Keratinocyte (primary cell): Measurements from ENCODE around the gene PPP1R16B.

Experiments used
- EZH2 ChIP-seq: IDR thresholded peaks from one replicate; pipeline ENCODE4 v1.6.1; 2012; ENCODE audit warnings: inconsistent platforms, mild to moderate bottlenecking, low read length, moderate library complexity
- TF ChIP-seq, protein P1 (sequence below), 3 experiments: IDR thresholded peaks in 1 of 3; conservative IDR thresholded peaks in 1 of 3; optimal IDR thresholded peaks in 1 of 3; 2 replicates in 2 of 3; 3 replicates in 1 of 3; pipeline versions ENCODE3 to v1.5.1; 2011; ENCODE audit warnings: low read length in 3 of 3, mild to moderate bottlenecking in 3 of 3, moderate library complexity in 2 of 3, control low read depth in 1 of 3, inconsistent platforms in 1 of 3; ENCODE audit not compliant: insufficient read depth in 2 of 3; ENCODE audit errors: extremely low read depth in 1 of 3

DNA sequence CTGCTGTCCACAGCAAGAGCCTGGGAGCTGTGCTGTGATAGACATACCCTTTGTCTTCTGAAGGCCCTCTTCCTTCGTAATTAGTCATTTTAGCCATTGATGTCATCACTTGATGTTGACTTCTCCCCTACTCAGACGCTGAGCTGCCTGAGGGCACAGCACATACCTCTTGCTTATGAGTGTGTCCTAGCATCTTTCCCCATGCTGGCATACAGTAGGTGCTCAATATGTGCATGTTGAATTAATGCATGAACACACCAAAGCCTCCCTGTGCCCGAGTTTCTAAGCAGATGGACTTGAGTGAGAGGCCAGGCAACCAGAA, 85.0 kb downstream of the PPP1R16B start:
- TF ChIP-seq, protein P1, sequence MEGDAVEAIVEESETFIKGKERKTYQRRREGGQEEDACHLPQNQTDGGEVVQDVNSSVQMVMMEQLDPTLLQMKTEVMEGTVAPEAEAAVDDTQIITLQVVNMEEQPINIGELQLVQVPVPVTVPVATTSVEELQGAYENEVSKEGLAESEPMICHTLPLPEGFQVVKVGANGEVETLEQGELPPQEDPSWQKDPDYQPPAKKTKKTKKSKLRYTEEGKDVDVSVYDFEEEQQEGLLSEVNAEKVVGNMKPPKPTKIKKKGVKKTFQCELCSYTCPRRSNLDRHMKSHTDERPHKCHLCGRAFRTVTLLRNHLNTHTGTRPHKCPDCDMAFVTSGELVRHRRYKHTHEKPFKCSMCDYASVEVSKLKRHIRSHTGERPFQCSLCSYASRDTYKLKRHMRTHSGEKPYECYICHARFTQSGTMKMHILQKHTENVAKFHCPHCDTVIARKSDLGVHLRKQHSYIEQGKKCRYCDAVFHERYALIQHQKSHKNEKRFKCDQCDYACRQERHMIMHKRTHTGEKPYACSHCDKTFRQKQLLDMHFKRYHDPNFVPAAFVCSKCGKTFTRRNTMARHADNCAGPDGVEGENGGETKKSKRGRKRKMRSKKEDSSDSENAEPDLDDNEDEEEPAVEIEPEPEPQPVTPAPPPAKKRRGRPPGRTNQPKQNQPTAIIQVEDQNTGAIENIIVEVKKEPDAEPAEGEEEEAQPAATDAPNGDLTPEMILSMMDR (optimal IDR thresholded peaks at IDR 0.05 in 1 of 3, IDR thresholded peaks at IDR 0.05 in 1 of 3, conservative IDR thresholded peaks at IDR 0.05 in 1 of 3; ENCODE audit: extremely low read depth in 1 of 3, insufficient read depth in 2 of 3, low read length in 3 of 3) = no peak
- TF ChIP-seq EZH2 = no peak
